ENCODE results near the gene HOXA5. TPM values are rescaled to one million over a fixed set of nuclear protein-coding genes. Genes with fewer than 3 reads are reported as not detected.

HOXA5 gene
- total and polyA plus RNA-seq, 2 donors (not counting 3 experiments of a cell fraction or from before 2014, with no cell fraction given), result 18.6 to 18.8 TPM

- CTCF ChIA-PET, result interaction anchor here (0.9 to 6.0 kb wide), 9 partner anchors 11 to 908 kb away, joined by 3 to 49 read pairs (median 4); partner anchors contain the start of genes HOXA10 and HOXA13
- Histone ChIP-seq H3K4me2 (ENCODE audit: insufficient read depth, low read length) (peak within 1 kb of the TSS; percentile 82), H2AFZ (ENCODE audit: low read depth, low read length) (peak within 1 kb of the TSS; percentile 26), H3K27me3 (ENCODE audit: control insufficient read depth in 2 of 2, insufficient read depth in 2 of 2, low read length in 2 of 2) (no peaks in the 10 kb centered on the region), H3K9me1 (replicated peaks; ENCODE audit: control insufficient read depth, extremely low read depth, insufficient read depth, low read length) (no peaks in the 10 kb centered on the region), H3K4me1 (ENCODE audit: control insufficient read depth, extremely low read depth, insufficient read depth, low read length) (peaks cover 74% of the 10 kb centered on the region), H4K20me1 (replicated peaks; ENCODE audit: control insufficient read depth, extremely low read depth, insufficient read depth, low read length) (no peaks in the 10 kb centered on the region), H3K4me3 (replicated peaks in 1 of 3; ENCODE audit: insufficient read depth in 1 of 3, low read depth in 1 of 3, low read length in 3 of 3) (peak within 1 kb of the TSS; percentile 82 to 91 (median 84)), H3K79me2 (ENCODE audit: control insufficient read depth, insufficient read depth, low read length) (peaks cover 72% of the 10 kb centered on the region), H3K9ac (replicated peaks; ENCODE audit: extremely low read depth, insufficient read depth, low read length) (peak within 1 kb of the TSS; percentile 88), H3K36me3 (ENCODE audit: control insufficient read depth in 2 of 2, extremely low read depth in 1 of 2, insufficient read depth in 2 of 2, low read length in 2 of 2) (no peaks in the 10 kb centered on the region), H3K9me3 (replicated peaks; ENCODE audit: control insufficient read depth, insufficient read depth, low read length) (no peaks in the 10 kb centered on the region), H3K27ac (ENCODE audit: insufficient read depth, low read depth, low read length) (peak within 1 kb of the TSS; percentile 90)
- FAIRE-seq (peak; percentile 99), DNase-seq (ENCODE audit: low read depth, low spot score) (peak; percentile 94)
- intact Hi-C loops (cut with micrococcal nuclease), result loop anchor here (1.0 to 5.0 kb wide), 2 partner anchors 8 to 1328 kb away; no protein-coding TSS in a partner anchor
- dilution Hi-C loops (cut with MboI; ENCODE audit: extremely low pct_ligation_motif_present, low sequenced_read_pairs), result no loop called here
- TSS peak; percentile 53 for BruUV-seq (replicated peaks)
- POLR2A ChIA-PET, result interaction anchor here (1.1 to 2.0 kb wide), 5 partner anchors 9 to 23 kb away, joined by 5 to 8 read pairs (median 6); no protein-coding TSS in a partner anchor
- TF ChIP-seq JUN (IDR thresholded peaks at IDR 0.05; ENCODE audit: borderline replicate concordance, insufficient read depth, insufficient read length, low read depth), result no peak
- TF ChIP-seq MYC (IDR thresholded peaks at IDR 0.05; ENCODE audit: low read depth, low read length), result no peak
- TF ChIP-seq EZH2 (IDR thresholded peaks at IDR 0.05; ENCODE audit: borderline replicate concordance, low read depth, low read length, severe bottlenecking), result no peak
- TF ChIP-seq FOS (IDR thresholded peaks at IDR 0.05; ENCODE audit: borderline replicate concordance, insufficient read depth, low read length), result no peak
- TF ChIP-seq GATA2 (IDR thresholded peaks at IDR 0.05; ENCODE audit: insufficient read depth, insufficient read length, low read depth, low read length), result no peak
- TF ChIP-seq POLR2AphosphoS5 (IDR thresholded peaks at IDR 0.05; ENCODE audit: insufficient read depth, low read depth, low read length), result peak; percentile 85
- TF ChIP-seq POLR2A (IDR thresholded peaks at IDR 0.05; ENCODE audit: low read depth, low read length), result peak; percentile 96
- peak; percentile 38 for TF ChIP-seq MAX (IDR thresholded peaks at IDR 0.05; ENCODE audit: insufficient read depth, insufficient read length)
- no peak for TF ChIP-seq CTCF (IDR thresholded peaks at IDR 0.05; ENCODE audit: extremely low read depth in 1 of 2, insufficient read depth in 1 of 2, low read depth in 1 of 2, low read length in 2 of 2)
Measured at GRCh38 chr7:27185013-27185853, 41.8 kb upstream of the HOXA5 start, which contains the start of gene HOXA11. Gene HOXA11 (minus strand): TSS chr7:27185232. CDS start chr7:27185144, 88 bp downstream.
